ENCODE results near the gene OSBPL9.
A peak's percentile ranks its signal among the peaks of the same experiment; 100 is the strongest.

Gene OSBPL9

GRCh38 chr1:51610637-51611036 is 6.3 kb upstream of the OSBPL9 start:
- no peak for DNase-seq

- no peak for DNase-seq
Observed at GRCh38 chr1:51612447-51612961, 4.4 kb upstream of the OSBPL9 start.

- DNase-seq, result no peak
Observed at GRCh38 chr1:51615780-51616291, 1.1 kb upstream of the OSBPL9 start.

- DNase-seq, result no peak
Observed at GRCh38 chr1:51616490-51616889, 402 bp upstream of the OSBPL9 start.

GRCh38 chr1:51618715-51619114 is 1.8 kb downstream of the OSBPL9 start:
- DNase-seq, result no peak

GRCh38 chr1:51620470-51620869 is 3.6 kb downstream of the OSBPL9 start:
- DNase-seq, result no peak

GRCh38 chr1:51621161-51621560 is 4.3 kb downstream of the OSBPL9 start:
- no peak for DNase-seq

GRCh38 chr1:51621841-51622454 is 5.1 kb downstream of the OSBPL9 start:
- DNase-seq, result no peak

- DNase-seq, result peak; percentile 17
Observed at GRCh38 chr1:51622455-51622913, 5.6 kb downstream of the OSBPL9 start.

- DNase-seq, result no peak
Observed at GRCh38 chr1:51623025-51623424, 6.1 kb downstream of the OSBPL9 start.

GRCh38 chr1:51623450-51623849 is 6.6 kb downstream of the OSBPL9 start:
- no peak for DNase-seq

- DNase-seq, result no peak
Observed at GRCh38 chr1:51624855-51625254, 8.0 kb downstream of the OSBPL9 start.

GRCh38 chr1:51627672-51628071 is 10.8 kb downstream of the OSBPL9 start:
- no peak for DNase-seq

- no peak for DNase-seq
Observed at GRCh38 chr1:51628715-51629590, 12.1 kb downstream of the OSBPL9 start.

GRCh38 chr1:51629918-51630317 is 13.0 kb downstream of the OSBPL9 start:
- no peak for DNase-seq

GRCh38 chr1:51630393-51630792 is 13.5 kb downstream of the OSBPL9 start:
- DNase-seq, result no peak

GRCh38 chr1:51630922-51631321 is 14.0 kb downstream of the OSBPL9 start:
- DNase-seq, result no peak

- no peak for DNase-seq
Observed at GRCh38 chr1:51631747-51632146, 14.9 kb downstream of the OSBPL9 start.

GRCh38 chr1:51634618-51635017 is 17.7 kb downstream of the OSBPL9 start:
- no peak for DNase-seq

- no peak for DNase-seq
Observed at GRCh38 chr1:51635615-51636014, 18.7 kb downstream of the OSBPL9 start.

- no peak for DNase-seq
Observed at GRCh38 chr1:51636191-51636590, 19.3 kb downstream of the OSBPL9 start.

GRCh38 chr1:51636764-51637522 is 20.1 kb downstream of the OSBPL9 start:
- DNase-seq, result no peak

GRCh38 chr1:51638350-51638749 is 21.5 kb downstream of the OSBPL9 start:
- no peak for DNase-seq
